GM10847 (cell line): ENCODE results near the gene TRPM1.

ENCODE experiments used
- POLR2A ChIP-seq: IDR thresholded peaks from 2 replicates; pipeline ENCODE4 v1.6.1; 2011; ENCODE audit not compliant: insufficient read length; ENCODE audit errors: extremely low read depth

Gene TRPM1

DNA sequence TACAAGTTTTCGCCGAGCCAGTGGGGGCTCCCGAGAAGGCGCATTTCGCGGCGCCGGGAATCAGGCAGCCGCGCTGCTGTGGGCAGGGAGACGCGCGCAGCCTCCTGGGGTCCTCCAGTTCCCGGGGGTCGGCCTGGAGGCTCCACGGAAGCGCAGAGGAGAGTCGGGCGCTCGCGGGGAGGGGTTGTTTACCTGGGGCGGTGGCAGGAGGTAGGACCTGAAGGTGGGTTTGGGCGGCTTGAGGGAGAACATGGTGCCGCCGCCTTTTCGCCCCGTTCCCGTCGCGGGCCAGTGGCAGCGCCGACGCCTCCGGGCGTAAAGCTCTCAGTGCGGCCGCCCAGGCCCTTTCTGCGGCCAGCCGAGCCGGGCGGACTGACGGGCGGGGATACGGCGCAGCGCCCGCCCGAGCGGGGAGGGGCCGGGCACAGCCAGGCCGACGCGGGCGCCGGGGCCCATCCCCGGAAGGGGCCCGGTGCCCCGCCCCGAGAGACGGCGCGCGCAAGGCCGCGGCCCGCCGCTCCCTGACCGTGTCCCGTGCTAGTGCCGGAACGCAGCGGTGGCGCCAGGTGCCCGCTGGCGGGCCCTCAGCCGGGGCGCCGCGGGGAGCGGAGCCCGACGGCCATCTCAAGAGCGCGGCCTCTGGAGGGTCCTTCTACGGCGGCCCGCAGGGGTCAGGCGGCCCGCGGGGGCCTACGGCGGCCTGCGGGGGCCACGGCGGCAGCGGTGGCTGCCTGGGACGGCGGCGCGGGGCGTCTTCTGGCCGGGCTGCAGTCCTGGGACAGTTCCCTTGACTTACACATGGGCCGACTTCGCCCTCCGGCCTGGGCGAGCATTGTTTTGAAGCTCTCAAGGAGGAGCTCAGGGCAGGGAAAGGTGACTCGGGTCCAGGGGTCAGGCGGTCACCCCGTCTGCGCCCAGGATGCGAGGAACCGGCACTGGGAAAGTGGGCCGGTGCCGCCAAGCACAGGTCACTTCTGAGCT, 110.0 kb downstream of the TRPM1 start, which contains the start of gene MTMR10:
MTMR10 (minus strand) TSS at position 374 of the 981 bp plus-strand sequence; CDS start at position 252, 122 bp downstream.
- peak; percentile 93 for TF ChIP-seq POLR2A

- TF ChIP-seq POLR2A = no peak
Measured at GRCh38 chr15:30990446-30991254, 110.9 kb downstream of the TRPM1 start.

- no peak for TF ChIP-seq POLR2A
Measured at GRCh38 chr15:30990036-30990435, 111.5 kb downstream of the TRPM1 start.

GRCh38 chr15:30985081-30985531, 116.4 kb downstream of the TRPM1 start:
- no peak for TF ChIP-seq POLR2A

- TF ChIP-seq POLR2A = no peak
Measured at GRCh38 chr15:30984542-30984941, 117.0 kb downstream of the TRPM1 start.

DNA sequence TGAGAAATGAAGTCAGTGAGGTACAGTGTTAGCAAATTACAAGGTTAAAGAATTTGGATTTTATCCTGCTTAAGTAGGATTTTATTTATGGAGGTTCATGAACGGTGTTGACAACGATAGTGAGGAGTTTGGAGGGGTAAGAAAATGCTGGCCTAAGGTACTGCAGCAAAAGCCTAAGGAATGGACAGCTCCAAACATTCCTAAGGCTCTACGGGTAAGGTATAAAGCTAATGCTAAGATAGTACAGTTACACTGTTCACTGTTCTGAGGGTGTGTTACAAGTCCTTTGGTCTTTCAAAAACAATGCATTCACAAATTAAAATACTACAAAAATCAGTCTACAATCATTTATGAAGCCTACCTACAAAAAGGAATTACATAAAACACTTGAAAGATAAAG, 117.4 kb downstream of the TRPM1 start:
- no peak for TF ChIP-seq POLR2A

DNA sequence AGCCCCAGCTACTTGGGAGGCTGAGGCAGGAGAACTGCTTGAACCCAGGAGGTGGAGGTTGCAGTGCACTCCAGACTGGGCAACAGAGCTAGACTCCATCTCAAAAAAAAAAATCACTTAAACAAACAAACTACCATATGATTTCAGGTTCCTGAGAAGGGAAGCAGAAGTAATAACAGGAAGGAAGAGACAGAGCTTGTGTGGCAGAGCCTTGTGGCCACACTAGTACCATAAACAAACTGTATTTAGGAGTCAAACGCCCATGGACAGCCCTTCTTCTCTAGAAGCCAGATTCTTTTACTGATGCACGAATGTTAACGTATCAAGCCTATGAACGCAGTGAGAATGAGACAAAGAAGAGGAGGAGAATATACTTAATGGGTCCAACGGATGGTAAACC, 122.1 kb downstream of the TRPM1 start:
- no peak for TF ChIP-seq POLR2A

GRCh38 chr15:30978328-30978727, 123.2 kb downstream of the TRPM1 start:
- TF ChIP-seq POLR2A = no peak

DNA sequence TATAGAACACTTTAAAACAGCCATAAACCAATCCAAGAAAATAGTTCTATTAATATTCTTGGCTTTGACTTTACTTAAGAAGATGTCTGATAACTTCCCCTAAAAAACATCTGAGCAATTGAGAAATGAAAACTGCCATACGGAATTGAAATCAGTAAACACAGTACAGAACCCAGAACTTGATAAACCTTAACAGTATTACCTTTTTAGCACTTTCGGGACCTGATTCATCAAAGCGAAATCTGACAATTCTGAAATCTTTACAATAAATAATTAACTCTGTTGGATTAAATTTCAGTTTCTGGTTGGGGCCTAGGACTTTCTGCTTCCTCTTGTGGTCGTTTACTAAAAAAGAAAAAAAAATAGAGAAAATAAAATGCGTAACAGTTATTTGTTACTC, 127.4 kb downstream of the TRPM1 start:
- no peak for TF ChIP-seq POLR2A

- TF ChIP-seq POLR2A = no peak
Measured at GRCh38 chr15:30973379-30973778, 128.1 kb downstream of the TRPM1 start.

DNA sequence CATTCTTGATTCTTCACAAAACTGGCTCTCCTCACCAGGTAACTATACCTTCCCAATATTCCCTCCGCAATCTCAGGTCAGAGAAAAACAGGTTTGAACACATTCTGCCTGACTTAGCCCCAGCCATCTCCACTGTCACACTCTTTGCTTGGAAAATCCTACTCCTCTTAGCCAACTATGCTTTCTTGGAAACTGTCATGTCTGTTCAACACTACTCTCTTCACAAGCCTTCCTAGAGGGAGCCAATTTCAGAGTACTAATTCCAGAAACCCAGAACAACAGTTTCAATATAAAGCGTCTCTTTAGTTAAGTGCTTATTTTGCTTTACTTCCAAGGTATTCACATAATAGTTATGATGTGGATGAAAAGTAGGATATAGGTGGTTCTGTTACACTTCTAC, 131.8 kb downstream of the TRPM1 start:
- no peak for TF ChIP-seq POLR2A

GRCh38 chr15:30963681-30964080, 137.8 kb downstream of the TRPM1 start:
- TF ChIP-seq POLR2A = no peak

GRCh38 chr15:30962659-30963058, 138.9 kb downstream of the TRPM1 start:
- no peak for TF ChIP-seq POLR2A

GRCh38 chr15:30962079-30962478, 139.4 kb downstream of the TRPM1 start:
- TF ChIP-seq POLR2A = no peak

DNA sequence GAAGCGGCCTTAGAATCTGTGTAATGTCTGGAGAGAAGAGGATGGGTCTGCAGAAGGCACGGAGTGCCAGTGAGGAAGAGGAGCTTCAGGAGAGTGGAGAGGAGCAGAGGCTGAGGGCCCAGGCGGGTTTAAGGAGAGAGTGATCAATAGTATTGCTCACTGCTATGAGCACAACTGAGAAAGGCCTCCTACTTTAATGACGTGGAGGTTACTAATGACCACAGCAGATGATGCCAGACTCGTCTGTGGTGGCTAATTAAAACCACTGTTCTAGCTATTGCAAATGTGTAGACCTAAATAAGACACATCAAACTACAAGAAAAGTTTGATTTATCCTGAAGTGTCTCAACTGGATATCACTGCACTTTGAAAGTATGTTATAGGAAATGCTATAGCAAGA, 143.3 kb downstream of the TRPM1 start:
- no peak for TF ChIP-seq POLR2A
